ENCODE data around the gene PEMT.

DNA sequence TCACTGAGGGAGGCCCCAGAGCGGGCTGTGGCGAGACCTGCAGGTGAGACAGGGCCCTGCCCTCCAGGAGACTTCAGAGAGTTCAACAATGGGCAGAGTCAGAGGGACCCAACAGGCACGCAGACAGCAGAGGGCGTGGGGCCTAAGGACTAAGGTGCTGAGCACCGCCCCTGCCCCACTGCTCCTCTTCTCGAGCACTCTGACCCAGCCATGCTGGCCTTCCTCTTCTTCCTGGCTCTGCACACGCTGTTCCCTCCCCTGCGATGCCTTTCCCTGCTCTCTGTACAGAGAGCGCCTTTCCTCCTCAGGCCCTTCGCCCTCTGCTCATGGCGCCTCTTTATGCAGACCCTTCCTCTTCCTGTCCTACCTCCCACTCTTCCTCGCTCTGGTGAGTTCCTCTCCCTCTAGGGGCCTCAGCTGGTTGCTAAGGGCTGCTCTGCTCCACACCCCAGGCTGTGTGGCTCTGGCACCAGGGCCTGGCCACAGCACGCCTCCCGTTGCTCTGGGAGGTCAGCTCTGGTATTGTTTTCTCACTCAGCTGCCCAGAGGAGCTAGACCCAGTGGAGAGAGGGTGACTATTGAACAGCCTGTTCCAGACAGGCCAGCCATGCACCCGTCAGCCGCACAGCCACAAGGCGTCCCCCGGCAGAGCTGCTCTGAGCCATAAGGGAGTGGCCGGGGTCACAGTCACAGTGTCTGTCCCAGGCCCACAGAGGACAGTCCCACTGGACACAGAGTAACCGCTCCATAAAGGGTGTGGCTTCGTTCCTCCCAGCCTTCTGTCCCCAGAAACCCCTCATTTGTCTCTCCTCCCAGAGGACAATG lies 81.7 kb downstream of the PEMT start:
- TF ChIP-seq, protein P1, sequence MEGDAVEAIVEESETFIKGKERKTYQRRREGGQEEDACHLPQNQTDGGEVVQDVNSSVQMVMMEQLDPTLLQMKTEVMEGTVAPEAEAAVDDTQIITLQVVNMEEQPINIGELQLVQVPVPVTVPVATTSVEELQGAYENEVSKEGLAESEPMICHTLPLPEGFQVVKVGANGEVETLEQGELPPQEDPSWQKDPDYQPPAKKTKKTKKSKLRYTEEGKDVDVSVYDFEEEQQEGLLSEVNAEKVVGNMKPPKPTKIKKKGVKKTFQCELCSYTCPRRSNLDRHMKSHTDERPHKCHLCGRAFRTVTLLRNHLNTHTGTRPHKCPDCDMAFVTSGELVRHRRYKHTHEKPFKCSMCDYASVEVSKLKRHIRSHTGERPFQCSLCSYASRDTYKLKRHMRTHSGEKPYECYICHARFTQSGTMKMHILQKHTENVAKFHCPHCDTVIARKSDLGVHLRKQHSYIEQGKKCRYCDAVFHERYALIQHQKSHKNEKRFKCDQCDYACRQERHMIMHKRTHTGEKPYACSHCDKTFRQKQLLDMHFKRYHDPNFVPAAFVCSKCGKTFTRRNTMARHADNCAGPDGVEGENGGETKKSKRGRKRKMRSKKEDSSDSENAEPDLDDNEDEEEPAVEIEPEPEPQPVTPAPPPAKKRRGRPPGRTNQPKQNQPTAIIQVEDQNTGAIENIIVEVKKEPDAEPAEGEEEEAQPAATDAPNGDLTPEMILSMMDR (IDR thresholded peaks at IDR 0.05) = no peak
- TF ChIP-seq EZH2 (IDR thresholded peaks at IDR 0.05; ENCODE audit: borderline replicate concordance, insufficient read depth, low read depth, low read length, poor library complexity, severe bottlenecking) = no peak
